SK-N-SH treated with all-trans-retinoic acid at 6 μM for 48 hours (cell line): ENCODE data around the gene RHOA.
"Not testable (repeated sequence)": the region's sequence is repeated elsewhere in the genome, so short reads cannot be mapped to it uniquely, and the experiment has no call there.

Experiments
- ATAC-seq: fragments of 200-7000 bp; cut with Tn5 transposase; 3 replicates; pipeline ENCODE4 v1.9.1; 2020; ENCODE audit warnings: mild to moderate bottlenecking, moderate library complexity
- ARNTL ChIP-seq: fragments of 450-650 bp; formaldehyde crosslinking; IDR thresholded peaks from 2 replicates; pipeline ENCODE4 v1.5.0; 2020; ENCODE audit warnings: low read depth, mild to moderate bottlenecking, moderate library complexity, borderline replicate concordance
- BACH2 ChIP-seq: fragments of 250-450 bp; sonication (Bioruptor Pico); IDR thresholded peaks from 2 replicates; pipeline ENCODE4 v1.9.0; 2021; ENCODE audit warnings: mild to moderate bottlenecking, borderline replicate concordance
- CSDC2 ChIP-seq: fragments of 250-450 bp; sonication (Bioruptor Pico); IDR thresholded peaks from 2 replicates; pipeline ENCODE4 v1.5.0; 2020; ENCODE audit warnings: mild to moderate bottlenecking, moderate library complexity
- ESRRG ChIP-seq: fragments of 250-450 bp; sonication (Bioruptor Pico); IDR thresholded peaks from 2 replicates; pipeline ENCODE4 v1.6.1; 2021; ENCODE audit warnings: mild to moderate bottlenecking
- ISL1 ChIP-seq: fragments of 250-450 bp; sonication (Bioruptor Pico); IDR thresholded peaks from 2 replicates; pipeline ENCODE4 v2.1.2; 2022; ENCODE audit warnings: mild to moderate bottlenecking, moderate library complexity
- OSR1 ChIP-seq: fragments of 250-450 bp; sonication (Bioruptor Pico); IDR thresholded peaks from 2 replicates; pipeline ENCODE4 v1.8.0; 2022; ENCODE audit warnings: moderate library complexity, mild to moderate bottlenecking, inconsistent platforms
- PATZ1 ChIP-seq: fragments of 250-450 bp; sonication (Bioruptor Pico); IDR thresholded peaks from 2 replicates; pipeline ENCODE4 v1.8.0; 2020; ENCODE audit warnings: mild to moderate bottlenecking, moderate library complexity, borderline replicate concordance
- POU6F1 ChIP-seq: fragments of 250-450 bp; sonication (Bioruptor Pico); IDR thresholded peaks from 2 replicates; pipeline ENCODE4 v1.8.0; 2021; ENCODE audit warnings: low read depth, mild to moderate bottlenecking, moderate library complexity, borderline replicate concordance
- RARB ChIP-seq: fragments of 250-450 bp; sonication (Bioruptor Pico); IDR thresholded peaks from 2 replicates; pipeline ENCODE4 v1.8.0; 2021; ENCODE audit warnings: mild to moderate bottlenecking, moderate library complexity
- SNAI2 ChIP-seq: fragments of 250-450 bp; sonication (Bioruptor Pico); IDR thresholded peaks from 2 replicates; pipeline ENCODE4 v1.5.0; 2020; ENCODE audit warnings: mild to moderate bottlenecking, moderate library complexity
- TOX ChIP-seq: fragments of 250-450 bp; sonication (Bioruptor Pico); IDR thresholded peaks from 2 replicates; pipeline ENCODE4 v1.8.0; 2021; ENCODE audit warnings: mild to moderate bottlenecking, moderate library complexity, borderline replicate concordance
- TSHZ2 ChIP-seq: fragments of 250-450 bp; sonication (Bioruptor Pico); IDR thresholded peaks from 2 replicates; pipeline ENCODE4 v1.5.0; 2020; ENCODE audit warnings: mild to moderate bottlenecking, moderate library complexity
- ZC3H10 ChIP-seq: fragments of 250-450 bp; sonication (Bioruptor Pico); IDR thresholded peaks from 2 replicates; pipeline ENCODE4 v1.5.1; 2021; ENCODE audit warnings: mild to moderate bottlenecking, moderate library complexity
- ZFP3 ChIP-seq: fragments of 250-450 bp; sonication (Bioruptor Pico); IDR thresholded peaks from 2 replicates; pipeline ENCODE4 v1.5.0; 2020; ENCODE audit warnings: mild to moderate bottlenecking, moderate library complexity
- ZNF565 ChIP-seq: fragments of 450-650 bp; formaldehyde crosslinking; conservative IDR thresholded peaks from 2 replicates; pipeline ENCODE4 v1.5.0; 2020; ENCODE audit warnings: low read depth, mild to moderate bottlenecking, moderate library complexity
- ZNF70 ChIP-seq: fragments of 450-650 bp; formaldehyde crosslinking; IDR thresholded peaks from 2 replicates; pipeline ENCODE4 v1.5.0; 2020; ENCODE audit warnings: mild to moderate bottlenecking, moderate library complexity
- ZNF8 ChIP-seq: fragments of 450-650 bp; formaldehyde crosslinking; IDR thresholded peaks from 2 replicates; pipeline ENCODE4 v1.5.0; 2020; ENCODE audit warnings: mild to moderate bottlenecking, moderate library complexity

The RHOA gene

GRCh38 chr3:49351521-49352011 is 60.2 kb downstream of the RHOA start:
- TF ChIP-seq ZNF8 (CRISPR knock-in tag) (no peak), ZC3H10 (CRISPR knock-in tag) (no peak), ARNTL (CRISPR knock-in tag) (no peak), CSDC2 (CRISPR knock-in tag) (no peak), TSHZ2 (CRISPR knock-in tag) (no peak), POU6F1 (CRISPR knock-in tag) (no peak), BACH2 (CRISPR knock-in tag) (no peak), TOX (CRISPR knock-in tag) (no peak), ZNF70 (CRISPR knock-in tag) (no peak), PATZ1 (no peak), ESRRG (CRISPR knock-in tag) (no peak)
- ATAC-seq: peak; percentile 67

GRCh38 chr3:49349348-49350114 is 62.2 kb downstream of the RHOA start:
- no peak for ATAC-seq
- TF ChIP-seq PATZ1: no peak
- TF ChIP-seq OSR1 (CRISPR knock-in tag): no peak
- TF ChIP-seq TSHZ2 (CRISPR knock-in tag): no peak
- TF ChIP-seq ZNF70 (CRISPR knock-in tag): no peak
- no peak for TF ChIP-seq ESRRG (CRISPR knock-in tag)
- TF ChIP-seq ZNF565: no peak
- no peak for TF ChIP-seq ZFP3 (CRISPR knock-in tag)
- no peak for TF ChIP-seq ISL1 (CRISPR knock-in tag)
- no peak for TF ChIP-seq RARB (CRISPR knock-in tag)
- no peak for TF ChIP-seq SNAI2 (CRISPR knock-in tag)
- TF ChIP-seq TOX (CRISPR knock-in tag): no peak
- no peak for TF ChIP-seq BACH2 (CRISPR knock-in tag)
- TF ChIP-seq CSDC2 (CRISPR knock-in tag): no peak

GRCh38 chr3:49348361-49348760 is 63.4 kb downstream of the RHOA start:
- ATAC-seq: not testable (repeated sequence)
